Stimulated activated CD4-positive, alpha-beta T cell treated with anti-CD3 and anti-CD28 coated beads, Interleukin-12 subunit alpha, Interleukin-12 subunit beta, amount 100 ng/mL, for 48 hours (primary cell): ENCODE results near the gene RIMS4.

Experiments used
- DNase-seq, 3 donors: peaks; one replicate each; pipeline ENCODE4 v3.0.0-alpha.2; 2020; ENCODE audit warnings: low read depth in 2 of 3, low spot score in 1 of 3

Gene RIMS4

GRCh38 chr20:44810391-44811149 is at the start of gene RIMS4:
Gene RIMS4 (minus strand): TSS chr20:44810546. CDS start chr20:44810271, 275 bp downstream.
- no peak for DNase-seq

DNA sequence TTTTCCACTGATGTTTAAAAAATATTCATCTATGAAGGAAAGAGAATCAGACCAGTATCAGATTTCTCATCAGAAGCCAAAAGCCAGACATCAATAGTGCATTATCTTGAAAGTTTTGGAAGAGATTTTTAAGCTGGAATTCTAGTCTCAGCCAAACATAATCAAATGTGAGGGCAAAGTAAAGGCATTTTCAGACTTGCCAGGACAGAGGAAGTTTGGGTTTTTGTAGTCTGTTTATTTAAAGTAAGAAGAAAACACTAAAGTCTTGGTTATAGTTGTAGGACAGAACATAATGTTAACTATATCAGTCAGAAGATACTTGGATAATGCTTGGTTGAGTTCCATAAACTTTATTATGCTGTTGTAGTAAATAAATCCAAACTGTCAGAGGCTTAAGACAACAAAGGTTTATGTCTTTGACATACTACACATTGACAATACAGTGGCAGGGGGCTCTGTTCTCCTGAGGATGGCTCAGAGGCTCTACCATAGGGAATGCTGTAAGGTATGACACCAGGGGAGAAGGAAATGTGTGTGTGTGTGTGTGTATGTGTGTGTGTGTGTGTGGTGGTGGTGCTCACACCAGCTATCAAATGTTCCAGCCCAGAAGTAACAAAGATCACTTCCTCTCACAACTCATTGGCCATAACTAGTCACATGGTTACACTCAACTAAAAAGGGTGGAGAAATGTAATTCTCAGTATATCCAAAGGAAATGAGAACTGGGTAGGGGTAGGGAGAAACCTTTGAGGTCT is 48.4 kb upstream of the RIMS4 start:
- no peak for DNase-seq

GRCh38 chr20:44856856-44857448 is 46.6 kb upstream of the RIMS4 start:
- DNase-seq = no peak

DNA sequence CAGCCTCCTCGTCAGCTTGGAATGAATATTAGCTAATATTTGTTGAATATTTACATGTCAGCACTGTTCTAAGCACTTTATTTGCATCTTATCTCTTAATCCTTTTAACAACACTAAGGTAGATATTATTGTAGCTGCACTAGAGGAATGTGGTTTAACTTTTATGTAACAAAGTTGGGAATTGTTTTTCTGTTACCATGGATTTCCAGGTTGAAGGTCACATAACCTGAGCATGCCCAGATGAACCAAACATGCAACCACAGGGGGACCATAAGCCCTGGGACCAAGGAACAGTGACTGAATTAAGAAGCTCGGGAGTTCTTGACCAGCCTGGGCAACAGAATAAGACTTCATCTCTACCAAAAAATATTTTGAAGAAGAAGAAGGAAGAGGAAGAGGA is 46.1 kb upstream of the RIMS4 start:
- DNase-seq = no peak

DNA sequence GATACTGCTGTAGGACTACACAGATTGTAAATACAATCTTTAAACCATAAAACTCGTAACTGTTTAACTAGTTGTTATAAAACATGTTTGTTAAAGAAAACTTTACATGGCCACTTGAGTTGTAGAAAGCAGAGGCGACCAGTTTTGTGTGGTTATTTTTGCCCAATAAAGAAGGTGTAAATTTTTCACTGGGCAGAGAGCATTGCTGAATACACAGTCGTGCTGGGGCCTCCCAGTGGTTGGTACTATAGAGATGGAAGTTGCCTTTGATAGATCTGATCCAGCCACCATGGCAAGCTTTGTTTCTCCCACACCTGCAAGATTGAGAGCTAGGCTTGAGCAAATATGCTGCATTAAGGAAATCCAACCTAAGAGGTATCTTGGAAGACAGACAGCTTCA is 41.2 kb upstream of the RIMS4 start:
- no peak for DNase-seq

- DNase-seq = no peak
These were observed 40.5 kb upstream of the RIMS4 start for GRCh38 chr20:44850837-44851236.

DNA sequence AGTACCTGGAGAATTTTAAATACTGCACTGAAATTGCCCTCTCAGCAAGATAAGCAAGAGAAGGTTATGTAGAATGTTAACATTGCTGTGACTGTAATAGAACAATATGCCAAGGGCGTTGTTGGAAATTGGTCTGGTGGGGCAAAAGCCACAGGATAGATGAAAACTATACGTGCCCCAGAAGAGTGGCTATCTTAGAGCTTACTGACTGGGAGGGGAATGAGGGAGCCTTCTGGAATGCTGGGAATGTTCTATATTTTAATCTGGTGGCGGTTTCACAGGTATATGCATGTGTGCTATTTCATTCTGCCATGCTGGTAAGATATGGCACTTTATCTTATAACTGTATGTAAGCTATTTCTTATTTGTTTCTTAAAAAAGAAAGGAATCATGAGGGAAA is 39.9 kb upstream of the RIMS4 start:
- DNase-seq = no peak

DNA sequence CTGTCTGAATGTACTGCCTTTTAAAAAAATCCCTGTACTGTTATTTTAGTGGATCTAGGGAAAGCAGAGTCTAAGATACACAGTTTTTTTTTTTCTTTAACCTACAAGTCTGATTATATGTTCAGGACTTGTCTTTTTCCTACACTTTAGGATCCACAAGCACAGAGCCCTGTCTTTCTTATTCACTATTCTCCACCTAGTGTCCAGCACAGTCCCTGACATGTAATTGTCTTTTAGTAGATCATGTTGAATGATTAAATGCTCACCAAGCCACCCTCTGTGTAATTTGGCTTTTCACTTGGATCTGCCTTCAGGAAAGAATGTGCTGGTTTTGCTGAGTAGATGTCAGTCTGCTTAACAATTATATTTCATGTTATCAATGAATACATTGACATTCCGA is 39.4 kb upstream of the RIMS4 start:
- no peak for DNase-seq

- no peak for DNase-seq
These were observed 38.1 kb upstream of the RIMS4 start for GRCh38 chr20:44848254-44849015.

- DNase-seq = no peak
These were observed 33.5 kb upstream of the RIMS4 start for GRCh38 chr20:44843876-44844275.

GRCh38 chr20:44841955-44842354 is 31.6 kb upstream of the RIMS4 start:
- no peak for DNase-seq

DNA sequence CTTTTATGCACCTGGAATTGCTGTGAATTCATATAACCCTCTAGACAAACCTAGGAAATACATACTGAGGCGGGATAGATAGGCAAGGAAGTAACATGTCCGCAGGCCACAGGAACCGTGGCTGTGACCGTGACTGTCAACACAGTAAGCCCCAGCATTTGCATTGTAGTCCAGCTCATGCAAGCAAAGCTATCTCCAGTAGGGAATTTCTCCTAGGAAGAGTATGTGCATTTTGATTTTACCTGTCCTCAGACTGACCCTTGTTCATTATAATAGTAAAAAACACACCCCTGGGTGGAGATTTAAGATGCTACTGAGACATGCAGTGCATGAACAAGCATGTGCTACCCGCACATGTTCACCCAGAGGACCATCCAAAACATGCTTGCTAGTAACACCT is 30.5 kb upstream of the RIMS4 start:
- no peak for DNase-seq

DNA sequence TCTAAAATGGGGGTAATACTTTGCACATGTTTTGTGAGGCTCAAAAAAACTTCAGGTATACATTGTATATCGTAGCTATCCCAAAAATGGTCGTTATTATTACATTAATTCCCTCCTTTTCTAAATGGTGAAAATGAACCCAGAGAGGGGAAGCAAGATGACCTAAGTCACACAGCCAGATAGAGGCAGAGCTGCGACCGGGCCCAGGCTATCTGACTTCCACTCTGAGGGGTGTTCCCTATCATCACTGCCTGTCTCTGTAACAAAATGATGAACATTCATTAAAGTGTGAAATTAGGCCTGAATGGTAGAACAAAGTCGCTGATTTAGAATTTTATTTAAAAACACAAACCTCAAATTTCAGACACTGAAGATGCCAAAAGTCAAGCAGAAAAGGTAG is 29.1 kb upstream of the RIMS4 start:
- DNase-seq = no peak

DNA sequence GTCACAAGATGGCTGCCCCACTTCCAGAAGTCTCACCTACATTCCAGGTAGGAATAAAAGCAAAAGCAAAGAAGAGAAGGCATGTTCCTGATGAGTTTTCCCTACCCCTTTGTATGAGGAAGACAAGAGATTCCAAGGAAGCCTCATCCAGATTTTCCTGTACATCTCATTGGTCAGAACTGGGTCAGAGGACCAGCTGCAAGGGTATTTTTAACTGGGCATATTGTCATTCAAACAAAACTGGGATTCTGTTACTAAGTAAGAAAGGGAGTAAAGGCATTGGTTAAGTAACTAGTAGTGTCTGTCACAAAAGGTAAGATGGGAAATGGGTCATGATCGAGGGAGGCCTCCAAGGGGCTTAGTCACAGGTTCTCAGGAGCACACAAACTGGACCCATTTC is 28.2 kb upstream of the RIMS4 start:
- DNase-seq = no peak

GRCh38 chr20:44837946-44838345 is 27.6 kb upstream of the RIMS4 start:
- no peak for DNase-seq

- no peak for DNase-seq
These were observed 26.3 kb upstream of the RIMS4 start for GRCh38 chr20:44836601-44837120.

DNA sequence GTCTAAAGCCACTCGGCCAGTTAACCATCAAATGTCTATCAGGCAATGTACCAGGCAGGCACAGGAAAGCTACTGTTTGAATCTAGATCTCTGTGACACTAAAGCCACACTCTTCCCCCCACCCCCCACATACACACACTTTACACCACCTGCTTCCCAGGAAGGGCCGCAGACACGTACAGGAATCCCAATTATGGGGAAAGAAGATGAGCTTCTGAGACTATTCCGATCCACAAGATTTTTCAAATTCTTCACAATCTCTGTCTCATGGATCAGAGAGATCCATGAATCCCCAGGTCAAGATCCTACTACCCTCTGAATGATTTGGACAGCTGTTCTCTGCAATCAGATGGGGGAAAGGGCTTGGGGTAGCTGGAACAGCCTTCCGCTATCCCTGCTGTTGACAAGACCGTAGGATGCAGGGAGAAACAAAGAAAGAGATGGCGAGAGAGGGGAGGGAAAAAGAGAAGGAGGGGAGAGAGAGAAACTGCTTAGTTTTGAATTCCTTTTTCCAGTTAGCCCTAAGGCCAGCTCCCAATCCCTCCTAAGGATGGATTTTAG is 25.4 kb upstream of the RIMS4 start:
- DNase-seq = no peak

GRCh38 chr20:44835116-44835515 is 24.8 kb upstream of the RIMS4 start:
- DNase-seq = no peak

GRCh38 chr20:44834693-44835092 is 24.3 kb upstream of the RIMS4 start:
- DNase-seq = no peak

DNA sequence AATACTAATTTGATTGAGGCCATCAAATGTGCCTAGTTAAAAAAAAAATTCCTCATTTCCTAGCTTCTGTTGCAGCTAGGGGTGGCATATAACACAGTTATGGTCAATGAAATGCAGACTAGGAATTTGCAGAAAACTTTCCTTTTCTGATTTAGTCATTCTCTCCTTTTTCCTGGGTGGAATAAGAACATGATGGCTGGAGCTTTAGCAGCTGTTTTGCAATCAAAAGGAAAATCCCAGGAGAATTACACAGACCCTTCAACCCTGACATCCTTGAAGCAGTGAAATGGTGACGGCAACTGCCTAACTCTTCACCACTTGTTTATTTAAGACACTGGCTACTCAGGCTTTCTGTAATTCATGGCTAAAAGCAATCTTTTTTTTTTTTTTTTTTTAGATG is 23.1 kb upstream of the RIMS4 start:
- no peak for DNase-seq

DNA sequence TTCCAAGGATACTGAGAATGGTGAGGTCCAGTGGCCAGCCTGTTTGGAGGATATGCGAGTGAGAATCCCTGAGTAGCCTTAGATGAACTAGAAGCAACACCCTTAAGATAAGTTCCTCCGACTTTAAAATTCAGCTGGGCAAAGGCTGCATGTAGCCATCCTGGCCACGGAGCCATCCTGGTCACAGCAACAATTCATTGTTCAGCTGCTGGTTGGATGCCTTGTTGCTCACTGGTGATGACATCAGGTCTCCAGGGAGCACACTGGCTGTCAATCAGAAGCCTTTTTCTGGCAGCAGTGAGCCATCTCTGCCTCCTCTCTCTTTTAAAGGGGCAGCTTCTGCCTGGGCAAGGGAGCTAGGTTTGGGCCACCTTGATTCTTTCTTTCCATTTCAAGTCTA is 22.4 kb upstream of the RIMS4 start:
- no peak for DNase-seq
